ENCODE results near the gene TMEM17. TPM values are rescaled to one million over a fixed set of nuclear protein-coding genes. Genes with fewer than 3 reads are reported as not detected.
"Not testable (repeated sequence)": the region's sequence is repeated elsewhere in the genome, so short reads cannot be mapped to it uniquely, and the experiment has no call there.

Gene TMEM17
- total RNA-seq, 2 experiments from 2014 or later, result 0.13 to 0.14 TPM

- intact Hi-C loops (cut with micrococcal nuclease), result no loop called here
- Mint-ChIP-seq H3K9me3 (peaks cover 4% of the 10 kb centered on the region), H3K4me1 (ENCODE audit: low read depth) (no peaks in the 10 kb centered on the region), H3K27me3 (peaks cover 11% of the 10 kb centered on the region), H3K36me3 (ENCODE audit: low read depth) (no peaks in the 10 kb centered on the region), H3K4me3 (no peak overlapping the region), H3K27ac (no peak overlapping the region)
- POLR2A ChIA-PET, result interaction anchor here (0.7 kb wide), 1 partner anchor 476 kb away, joined by 3 read pairs; no protein-coding TSS in a partner anchor
- no peak for ATAC-seq
- no peak for DNase-seq
- CTCF ChIA-PET, result no interaction called here
- no peak for TF ChIP-seq CTCF (IDR thresholded peaks at IDR 0.05)
Measured at GRCh38 chr2:62526531-62527381, 20.8 kb upstream of the TMEM17 start.

- no peaks in the 10 kb centered on the region for H3K36me3 Mint-ChIP-seq (ENCODE audit: low read depth)
- ChIA-PET CTCF (no interaction called here), POLR2A (no interaction called here)
- no peaks in the 10 kb centered on the region for H3K4me1 Mint-ChIP-seq (ENCODE audit: low read depth)
- H3K4me3 Mint-ChIP-seq, result no peak overlapping the region
- H3K27me3 Mint-ChIP-seq, result peaks cover 9% of the 10 kb centered on the region
- ATAC-seq (no peak), DNase-seq (no peak)
- no peak for TF ChIP-seq CTCF (IDR thresholded peaks at IDR 0.05)
- no peak overlapping the region for H3K27ac Mint-ChIP-seq
- H3K9me3 Mint-ChIP-seq, result peaks cover 4% of the 10 kb centered on the region
- intact Hi-C loops (cut with micrococcal nuclease), result no loop called here
Measured at GRCh38 chr2:62525549-62526269, 19.7 kb upstream of the TMEM17 start.

- TF ChIP-seq CTCF (IDR thresholded peaks at IDR 0.05), result no peak
- ATAC-seq (no peak), DNase-seq (no peak)
- POLR2A ChIA-PET, result no interaction called here
- Mint-ChIP-seq H3K27me3 (peaks cover 10% of the 10 kb centered on the region), H3K27ac (no peak overlapping the region), H3K4me1 (ENCODE audit: low read depth) (no peaks in the 10 kb centered on the region), H3K36me3 (ENCODE audit: low read depth) (no peaks in the 10 kb centered on the region), H3K4me3 (no peak overlapping the region), H3K9me3 (peaks cover 4% of the 10 kb centered on the region)
- CTCF ChIA-PET, result no interaction called here
- intact Hi-C loops (cut with micrococcal nuclease), result no loop called here
Measured at GRCh38 chr2:62524293-62524941, 18.4 kb upstream of the TMEM17 start.

GRCh38 chr2:62521061-62521460 lies 15.1 kb upstream of the TMEM17 start:
- DNase-seq; H3K9me3 Mint-ChIP-seq; ATAC-seq; H3K36me3 Mint-ChIP-seq (ENCODE audit: low read depth); H3K4me1 Mint-ChIP-seq (ENCODE audit: low read depth); POLR2A ChIA-PET; intact Hi-C loops (cut with micrococcal nuclease); H3K27ac Mint-ChIP-seq; CTCF ChIA-PET; H3K4me3 Mint-ChIP-seq: not testable (repeated sequence)
- peaks cover 15% of the 10 kb centered on the region for H3K27me3 Mint-ChIP-seq

- Mint-ChIP-seq H3K4me3 (no peak overlapping the region), H3K36me3 (ENCODE audit: low read depth) (no peaks in the 10 kb centered on the region), H3K27me3 (peaks cover 19% of the 10 kb centered on the region), H3K27ac (no peak overlapping the region), H3K4me1 (ENCODE audit: low read depth) (no peaks in the 10 kb centered on the region), H3K9me3 (peaks cover 1% of the 10 kb centered on the region)
- intact Hi-C loops (cut with micrococcal nuclease), result no loop called here
- TF ChIP-seq CTCF (IDR thresholded peaks at IDR 0.05), result no peak
- ChIA-PET CTCF (no interaction called here), POLR2A (no interaction called here)
- DNase-seq, result no peak
- no peak for ATAC-seq
Measured at GRCh38 chr2:62512384-62512783, 6.4 kb upstream of the TMEM17 start.

Measured in activated CD8-positive, alpha-beta T cell treated with anti-CD3 and anti-CD28 coated beads for 36 hours (primary cell).